MM.1S (cell line): ENCODE data around the gene OSBPL10.

ENCODE experiments used
- DNase-seq: peaks from one replicate; pipeline ENCODE4 v3.0.0-alpha.2; 2015
- H2AFZ ChIP-seq: fragments of 300-600 bp; sonication (generic); 2 replicates; pipeline ENCODE4 v1.6.0; 2016; ENCODE audit warnings: antibody characterized with exemption, low read length
- H3F3A ChIP-seq: fragments of 300-600 bp; sonication (generic); 2 replicates; pipeline ENCODE4 v1.6.1; 2016; ENCODE audit warnings: mild to moderate bottlenecking, antibody characterized with exemption, low read length, moderate library complexity, mixed read lengths; ENCODE audit not compliant: insufficient read depth
- H3K27ac ChIP-seq: fragments of 300-600 bp; sonication (generic); 2 replicates; pipeline ENCODE4 v1.5.1; 2016; ENCODE audit warnings: mild to moderate bottlenecking, low read length
- H3K27me3 ChIP-seq: fragments of 300-600 bp; sonication (generic); replicated peaks from 2 replicates; pipeline ENCODE4 v1.6.0; 2016; ENCODE audit warnings: low read length; ENCODE audit not compliant: insufficient read depth
- H3K36me3 ChIP-seq: fragments of 300-600 bp; sonication (generic); replicated peaks from 2 replicates; pipeline ENCODE4 v1.6.1; 2016; ENCODE audit warnings: mild to moderate bottlenecking, low read length, mixed read lengths; ENCODE audit not compliant: insufficient read depth
- H3K4me1 ChIP-seq: fragments of 300-600 bp; sonication (generic); 2 replicates; pipeline ENCODE4 v1.6.1; 2016; ENCODE audit warnings: low read length, mixed read lengths
- H3K4me2 ChIP-seq: fragments of 300-600 bp; sonication (generic); 2 replicates; pipeline ENCODE4 v1.6.0; 2016; ENCODE audit warnings: low read depth, low read length
- H3K4me3 ChIP-seq: fragments of 300-600 bp; sonication (generic); 2 replicates; pipeline ENCODE4 v1.5.1; 2016; ENCODE audit warnings: low read length, mixed read lengths
- H3K79me2 ChIP-seq: fragments of 300-600 bp; sonication (generic); 2 replicates; pipeline ENCODE4 v1.6.1; 2016; ENCODE audit warnings: mixed run types, low read length, mixed read lengths
- H3K9ac ChIP-seq: fragments of 300-600 bp; sonication (generic); 2 replicates; pipeline ENCODE4 v1.6.1; 2016; ENCODE audit warnings: low read length, mixed read lengths
- H3K9me2 ChIP-seq: fragments of 300-600 bp; sonication (generic); replicated peaks from 2 replicates; pipeline ENCODE4 v1.6.1; 2016; ENCODE audit warnings: mild to moderate bottlenecking, low read length, mixed read lengths; ENCODE audit not compliant: insufficient read depth
- H3K9me3 ChIP-seq: fragments of 300-600 bp; sonication (generic); replicated peaks from 2 replicates; pipeline ENCODE4 v1.6.1; 2016; ENCODE audit warnings: mild to moderate bottlenecking, low read length, mixed read lengths; ENCODE audit not compliant: insufficient read depth
- H4K20me1 ChIP-seq: fragments of 300-600 bp; sonication (generic); 2 replicates; pipeline ENCODE4 v1.6.1; 2016; ENCODE audit warnings: mild to moderate bottlenecking, low read length, moderate library complexity, mixed read lengths; ENCODE audit not compliant: insufficient read depth
- CTCF ChIP-seq: fragments of 300-600 bp; sonication (generic); IDR thresholded peaks from 2 replicates; pipeline ENCODE4 v1.5.1; 2016; ENCODE audit warnings: antibody characterized with exemption, low read length, mixed read lengths
- EZH2 ChIP-seq: fragments of 300-600 bp; sonication (generic); optimal IDR thresholded peaks from 2 replicates; pipeline ENCODE3; 2017; ENCODE audit warnings: low read depth, mild to moderate bottlenecking, antibody characterized with exemption, low read length, mixed read lengths
- EZH2phosphoT487 ChIP-seq: fragments of 300-600 bp; sonication (generic); IDR thresholded peaks from 2 replicates; pipeline ENCODE4 v1.6.1; 2018; ENCODE audit warnings: antibody characterized with exemption, low read length

Gene OSBPL10

GRCh38 chr3:31753050-31753425 lies 228.0 kb downstream of the OSBPL10 start:
- Histone ChIP-seq H3K4me3 (no peak overlapping the region), H4K20me1 (no peaks in the 10 kb centered on the region), H3K4me1 (peaks cover 25% of the 10 kb centered on the region), H3F3A (peaks cover 15% of the 10 kb centered on the region), H3K9ac (no peak overlapping the region), H3K9me2 (no peaks in the 10 kb centered on the region), H3K36me3 (no peaks in the 10 kb centered on the region), H2AFZ (no peak overlapping the region), H3K27me3 (no peaks in the 10 kb centered on the region), H3K4me2 (no peak overlapping the region), H3K79me2 (no peaks in the 10 kb centered on the region), H3K9me3 (no peaks in the 10 kb centered on the region), H3K27ac (no peak overlapping the region)
- TF ChIP-seq EZH2 (no peak), CTCF (no peak), EZH2phosphoT487 (no peak)
- DNase-seq, result no peak

DNA sequence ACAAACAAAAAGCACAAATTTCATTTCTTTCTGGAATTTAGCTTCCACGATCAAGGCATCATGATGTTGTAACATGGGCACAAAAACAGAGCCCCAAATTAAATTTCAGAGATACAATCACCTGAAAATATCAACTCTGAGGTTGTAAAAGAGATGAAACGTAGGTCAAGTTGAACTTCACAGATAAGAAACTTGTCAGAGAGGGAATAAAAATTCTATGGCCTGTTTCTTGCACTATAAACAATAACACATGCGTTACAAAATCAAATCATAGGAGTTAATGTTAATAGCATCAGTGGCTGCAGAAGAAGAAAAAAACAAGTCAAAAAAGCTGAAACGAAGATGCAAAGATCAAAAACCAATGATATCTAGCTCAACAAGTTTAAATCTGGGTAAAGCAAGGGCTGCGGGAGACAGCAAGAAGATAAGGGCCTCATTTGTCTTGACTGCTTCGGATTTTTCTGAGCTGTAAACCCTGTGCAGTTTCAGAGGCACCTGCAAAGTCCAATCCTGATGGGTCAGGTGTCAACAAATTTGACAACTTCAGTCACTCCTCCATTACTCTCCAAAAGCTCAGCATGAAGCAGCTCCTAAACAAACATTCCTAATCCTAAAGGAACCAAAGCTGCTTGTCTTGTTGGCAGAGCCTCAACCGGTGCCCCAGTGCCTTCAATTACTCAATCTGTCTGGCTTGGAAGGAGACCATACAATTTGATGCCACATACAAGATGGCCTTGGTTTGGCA lies 228.6 kb downstream of the OSBPL10 start:
- no peaks in the 10 kb centered on the region for H3K9me2 ChIP-seq
- no peak overlapping the region for H3K4me2 ChIP-seq
- TF ChIP-seq EZH2phosphoT487 (no peak), EZH2 (no peak), CTCF (no peak)
- no peaks in the 10 kb centered on the region for H4K20me1 ChIP-seq
- no peaks in the 10 kb centered on the region for H3K9me3 ChIP-seq
- no peak overlapping the region for H3K4me3 ChIP-seq
- no peaks in the 10 kb centered on the region for H3K79me2 ChIP-seq
- no peak overlapping the region for H2AFZ ChIP-seq
- H3K9ac ChIP-seq, result no peak overlapping the region
- no peak for DNase-seq
- peaks cover 15% of the 10 kb centered on the region for H3F3A ChIP-seq
- no peak overlapping the region for H3K27ac ChIP-seq
- H3K36me3 ChIP-seq, result no peaks in the 10 kb centered on the region
- H3K4me1 ChIP-seq, result peaks cover 25% of the 10 kb centered on the region
- no peaks in the 10 kb centered on the region for H3K27me3 ChIP-seq

DNA sequence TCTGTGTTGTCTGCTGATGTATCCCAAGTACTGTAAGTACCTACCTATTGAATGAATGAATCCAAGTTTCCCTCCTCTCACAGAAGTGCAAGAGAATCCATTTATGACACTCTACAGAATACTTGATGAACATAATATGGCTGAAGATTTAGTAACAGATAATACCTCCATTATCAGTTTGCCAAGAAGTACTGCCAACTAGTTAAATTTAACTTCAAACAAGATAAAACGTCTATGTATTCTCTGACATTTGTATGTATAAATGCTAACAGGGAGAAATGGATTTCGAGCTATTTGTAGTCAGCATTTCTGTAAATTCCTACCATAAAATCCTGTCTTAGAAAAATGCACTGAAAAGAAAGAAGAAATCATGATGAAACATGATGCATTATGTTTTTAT lies 230.7 kb downstream of the OSBPL10 start:
- H3K79me2 ChIP-seq, result no peaks in the 10 kb centered on the region
- H3K4me3 ChIP-seq, result no peak overlapping the region
- H3K9ac ChIP-seq, result no peak overlapping the region
- H3K4me2 ChIP-seq, result no peak overlapping the region
- H3K27ac ChIP-seq, result no peak overlapping the region
- no peaks in the 10 kb centered on the region for H3K9me3 ChIP-seq
- H4K20me1 ChIP-seq, result no peaks in the 10 kb centered on the region
- DNase-seq, result no peak
- H3K4me1 ChIP-seq, result peaks cover 19% of the 10 kb centered on the region
- H3K36me3 ChIP-seq, result no peaks in the 10 kb centered on the region
- TF ChIP-seq CTCF (no peak), EZH2 (no peak), EZH2phosphoT487 (no peak)
- H3K9me2 ChIP-seq, result no peaks in the 10 kb centered on the region
- H2AFZ ChIP-seq, result no peak overlapping the region
- no peaks in the 10 kb centered on the region for H3K27me3 ChIP-seq
- peaks cover 14% of the 10 kb centered on the region for H3F3A ChIP-seq
